ENCODE data around the gene ABCC3. TPM values are rescaled to one million over a fixed set of nuclear protein-coding genes. Genes with fewer than 3 reads are reported as not detected.

Gene ABCC3
- total and polyA plus RNA-seq, 2 donors (not counting 3 experiments of a cell fraction or from before 2014, with no cell fraction given), result 1.1 to 2.6 TPM

DNA sequence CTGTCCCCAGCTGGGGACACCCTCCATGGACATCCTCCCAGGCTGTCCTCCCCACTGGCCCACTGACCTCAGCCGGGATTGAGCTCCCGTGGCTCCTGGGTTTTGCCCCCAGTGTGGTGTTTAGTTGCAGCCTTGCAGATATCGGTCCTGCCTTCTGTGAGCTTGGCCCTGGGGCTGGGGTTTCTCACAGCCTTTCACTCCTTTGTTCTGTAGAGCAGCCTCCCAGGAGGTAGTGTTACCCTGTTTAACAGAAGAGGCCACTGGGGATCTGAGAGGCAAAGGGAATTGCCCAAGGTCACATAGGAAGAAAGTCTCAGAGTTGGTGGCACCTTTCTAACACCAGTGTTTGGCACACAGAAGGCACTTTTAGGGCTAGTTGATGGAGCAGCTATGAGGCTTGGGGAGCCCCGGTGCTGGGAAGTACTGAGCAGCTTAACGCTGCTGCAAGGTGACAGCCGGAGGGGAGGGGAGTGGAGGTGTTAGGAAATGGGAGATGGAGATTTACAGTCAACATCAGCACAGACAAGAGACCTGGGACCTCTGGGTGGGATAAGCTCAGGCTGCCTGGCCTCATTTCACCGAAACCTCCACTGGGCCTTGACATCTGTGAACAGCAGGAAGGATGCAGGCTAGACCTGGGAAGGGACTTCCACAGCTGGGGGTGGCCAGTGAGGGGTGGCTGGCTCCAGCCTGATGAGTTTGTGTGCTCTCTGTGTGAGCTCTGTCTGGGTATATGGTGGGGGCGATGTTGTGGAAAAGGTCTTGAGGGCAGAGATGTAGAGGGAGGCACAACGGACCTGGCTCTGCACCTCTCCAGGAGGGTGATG is 48.0 kb upstream of the ABCC3 start:
- CTCF ChIA-PET, result interaction anchor here (0.9 to 2.1 kb wide), 4 partner anchors 8 to 109 kb away, joined by 3 to 4 read pairs (median 4); no protein-coding TSS in a partner anchor
- Histone ChIP-seq H3K4me1 (ENCODE audit: control insufficient read depth, extremely low read depth, insufficient read depth, low read length) (no peaks in the 10 kb centered on the region), H3K4me3 (replicated peaks in 1 of 3; ENCODE audit: insufficient read depth in 1 of 3, low read depth in 1 of 3, low read length in 3 of 3) (no peak overlapping the region), H4K20me1 (replicated peaks; ENCODE audit: control insufficient read depth, extremely low read depth, insufficient read depth, low read length) (no peaks in the 10 kb centered on the region), H3K36me3 (ENCODE audit: control insufficient read depth in 2 of 2, extremely low read depth in 1 of 2, insufficient read depth in 2 of 2, low read length in 2 of 2) (no peaks in the 10 kb centered on the region), H3K27ac (ENCODE audit: insufficient read depth, low read depth, low read length) (no peak overlapping the region), H3K9me1 (replicated peaks; ENCODE audit: control insufficient read depth, extremely low read depth, insufficient read depth, low read length) (no peaks in the 10 kb centered on the region), H3K9me3 (replicated peaks; ENCODE audit: control insufficient read depth, insufficient read depth, low read length) (no peaks in the 10 kb centered on the region), H3K27me3 (ENCODE audit: control insufficient read depth in 2 of 2, insufficient read depth in 2 of 2, low read length in 2 of 2) (peaks cover 0 to 6% of the 10 kb centered on the region in 2 experiments), H3K79me2 (ENCODE audit: control insufficient read depth, insufficient read depth, low read length) (no peaks in the 10 kb centered on the region), H3K9ac (replicated peaks; ENCODE audit: extremely low read depth, insufficient read depth, low read length) (no peak overlapping the region), H2AFZ (ENCODE audit: low read depth, low read length) (no peak overlapping the region), H3K4me2 (ENCODE audit: insufficient read depth, low read length) (no peak overlapping the region)
- intact Hi-C loops (cut with micrococcal nuclease), result no loop called here
- POLR2A ChIA-PET, result no interaction called here
- BruUV-seq (replicated peaks), result no TSS peak
- FAIRE-seq, result no peak
- dilution Hi-C loops (cut with MboI; ENCODE audit: extremely low pct_ligation_motif_present, low sequenced_read_pairs), result no loop called here
- DNase-seq (ENCODE audit: low read depth, low spot score), result no peak
- TF ChIP-seq EZH2 (IDR thresholded peaks at IDR 0.05; ENCODE audit: borderline replicate concordance, low read depth, low read length, severe bottlenecking), result no peak
- TF ChIP-seq, protein P1, sequence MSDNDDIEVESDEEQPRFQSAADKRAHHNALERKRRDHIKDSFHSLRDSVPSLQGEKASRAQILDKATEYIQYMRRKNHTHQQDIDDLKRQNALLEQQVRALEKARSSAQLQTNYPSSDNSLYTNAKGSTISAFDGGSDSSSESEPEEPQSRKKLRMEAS (IDR thresholded peaks at IDR 0.05; ENCODE audit: insufficient read depth, insufficient read length), result no peak
- no peak for TF ChIP-seq POLR2AphosphoS5 (IDR thresholded peaks at IDR 0.05; ENCODE audit: insufficient read depth, low read depth, low read length)
- TF ChIP-seq GATA2 (IDR thresholded peaks at IDR 0.05; ENCODE audit: insufficient read depth, insufficient read length, low read depth, low read length), result no peak
- TF ChIP-seq, protein P2, sequence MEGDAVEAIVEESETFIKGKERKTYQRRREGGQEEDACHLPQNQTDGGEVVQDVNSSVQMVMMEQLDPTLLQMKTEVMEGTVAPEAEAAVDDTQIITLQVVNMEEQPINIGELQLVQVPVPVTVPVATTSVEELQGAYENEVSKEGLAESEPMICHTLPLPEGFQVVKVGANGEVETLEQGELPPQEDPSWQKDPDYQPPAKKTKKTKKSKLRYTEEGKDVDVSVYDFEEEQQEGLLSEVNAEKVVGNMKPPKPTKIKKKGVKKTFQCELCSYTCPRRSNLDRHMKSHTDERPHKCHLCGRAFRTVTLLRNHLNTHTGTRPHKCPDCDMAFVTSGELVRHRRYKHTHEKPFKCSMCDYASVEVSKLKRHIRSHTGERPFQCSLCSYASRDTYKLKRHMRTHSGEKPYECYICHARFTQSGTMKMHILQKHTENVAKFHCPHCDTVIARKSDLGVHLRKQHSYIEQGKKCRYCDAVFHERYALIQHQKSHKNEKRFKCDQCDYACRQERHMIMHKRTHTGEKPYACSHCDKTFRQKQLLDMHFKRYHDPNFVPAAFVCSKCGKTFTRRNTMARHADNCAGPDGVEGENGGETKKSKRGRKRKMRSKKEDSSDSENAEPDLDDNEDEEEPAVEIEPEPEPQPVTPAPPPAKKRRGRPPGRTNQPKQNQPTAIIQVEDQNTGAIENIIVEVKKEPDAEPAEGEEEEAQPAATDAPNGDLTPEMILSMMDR (IDR thresholded peaks at IDR 0.05; ENCODE audit: extremely low read depth in 1 of 2, insufficient read depth in 1 of 2, low read depth in 1 of 2, low read length in 2 of 2), result no peak
- no peak for TF ChIP-seq POLR2A (IDR thresholded peaks at IDR 0.05; ENCODE audit: low read depth, low read length)
- no peak for TF ChIP-seq FOS (IDR thresholded peaks at IDR 0.05; ENCODE audit: borderline replicate concordance, insufficient read depth, low read length)
- no peak for TF ChIP-seq MYC (IDR thresholded peaks at IDR 0.05; ENCODE audit: low read depth, low read length)
- TF ChIP-seq JUN (IDR thresholded peaks at IDR 0.05; ENCODE audit: borderline replicate concordance, insufficient read depth, insufficient read length, low read depth), result no peak

Data from endothelial cell of umbilical vein (primary cell).